GM19239 (cell line): ENCODE measurements around the gene THOC2.
"Not testable (repeated sequence)": the region's sequence is repeated elsewhere in the genome, so short reads cannot be mapped to it uniquely, and the experiment has no call there.

Source experiments
- DNase-seq: peaks from one replicate; pipeline ENCODE4 v3.0.0; 2011; ENCODE audit warnings: low spot score; ENCODE audit not compliant: insufficient read length
- FAIRE-seq: peaks from 2 replicates; lab custom pipeline; 2011; peaks lifted over from hg19 to GRCh38; lab: Jason Lieb, UNC

The THOC2 gene

DNA sequence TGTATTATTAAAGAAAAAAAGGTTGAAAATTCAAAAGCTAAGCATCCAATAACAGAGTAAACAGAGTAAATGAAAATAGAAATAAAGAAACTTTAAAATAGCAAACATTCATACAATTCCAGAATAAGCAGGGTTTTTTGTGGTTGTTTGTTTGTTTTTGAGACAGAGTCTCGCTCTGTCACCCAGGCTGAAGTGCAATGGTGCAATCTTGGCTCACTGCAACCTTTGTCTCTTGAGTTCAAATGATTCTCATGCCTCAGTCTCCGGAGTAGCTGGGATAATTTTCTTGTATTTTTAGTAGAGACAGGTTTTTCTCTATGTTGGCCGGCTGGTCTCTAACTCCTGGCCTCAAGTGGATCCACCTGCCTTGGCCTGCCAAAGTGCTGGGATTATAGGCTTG lies 6.6 kb upstream of the THOC2 start:
- DNase-seq (no peak), FAIRE-seq (no peak)

GRCh38 chrX:123738378-123738940 lies 5.6 kb upstream of the THOC2 start:
- DNase-seq (no peak), FAIRE-seq (no peak)

DNA sequence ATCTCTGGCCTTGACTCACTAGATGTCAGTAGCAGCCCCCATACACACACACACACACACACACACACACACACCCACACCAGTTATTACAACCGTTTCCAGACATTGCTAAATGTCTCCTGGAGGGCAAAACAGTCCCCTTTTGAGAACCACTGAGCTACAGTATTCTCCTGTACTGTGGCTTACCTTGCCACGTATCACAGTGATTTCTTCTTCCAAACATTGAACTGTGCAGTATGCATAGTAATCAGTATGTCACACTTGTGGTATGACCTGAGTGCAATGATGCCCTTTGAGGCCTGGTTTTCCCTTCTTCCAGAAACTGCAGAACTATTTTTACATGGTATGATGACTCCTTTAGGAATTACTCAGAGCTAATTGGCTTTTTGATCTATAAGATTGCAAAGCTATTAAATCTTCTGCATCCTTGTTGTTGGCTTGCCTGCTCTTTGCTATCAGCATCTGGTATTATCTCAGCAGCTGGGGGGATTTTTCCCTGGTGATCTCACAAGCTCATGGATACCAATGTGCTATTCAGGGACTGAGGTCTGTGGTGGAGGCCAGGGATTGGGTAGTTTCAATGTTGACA lies 3.6 kb upstream of the THOC2 start:
- DNase-seq (no peak), FAIRE-seq (no peak)

DNA sequence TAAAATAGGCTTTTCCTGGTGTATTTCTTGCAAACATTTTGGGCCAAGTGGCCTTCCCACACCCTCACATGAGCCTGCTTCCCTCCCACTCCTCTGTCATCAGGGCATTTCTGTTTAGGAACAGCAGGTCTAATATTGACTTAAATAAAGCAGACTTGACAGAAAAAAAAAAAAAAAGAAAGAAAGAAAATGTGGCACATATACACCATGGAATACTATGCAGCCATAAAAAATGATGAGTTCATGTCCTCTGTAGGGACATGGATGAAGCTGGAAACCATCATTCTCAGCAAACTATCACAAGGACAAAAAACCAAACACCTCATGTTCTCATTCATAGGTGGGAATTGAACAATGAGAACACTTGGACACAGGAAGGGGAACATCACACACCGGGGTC lies 2.3 kb upstream of the THOC2 start:
- DNase-seq, FAIRE-seq: not testable (repeated sequence)

- DNase-seq, FAIRE-seq: not testable (repeated sequence)
Observed at GRCh38 chrX:123734079-123734478, 1.2 kb upstream of the THOC2 start.

- FAIRE-seq (peak; percentile 86), DNase-seq (no peak)
Observed at GRCh38 chrX:123731987-123732669, 724 bp downstream of the THOC2 start.

- DNase-seq (no peak), FAIRE-seq (peak; percentile 66)
Observed at GRCh38 chrX:123731258-123731986, 1.4 kb downstream of the THOC2 start.

DNA sequence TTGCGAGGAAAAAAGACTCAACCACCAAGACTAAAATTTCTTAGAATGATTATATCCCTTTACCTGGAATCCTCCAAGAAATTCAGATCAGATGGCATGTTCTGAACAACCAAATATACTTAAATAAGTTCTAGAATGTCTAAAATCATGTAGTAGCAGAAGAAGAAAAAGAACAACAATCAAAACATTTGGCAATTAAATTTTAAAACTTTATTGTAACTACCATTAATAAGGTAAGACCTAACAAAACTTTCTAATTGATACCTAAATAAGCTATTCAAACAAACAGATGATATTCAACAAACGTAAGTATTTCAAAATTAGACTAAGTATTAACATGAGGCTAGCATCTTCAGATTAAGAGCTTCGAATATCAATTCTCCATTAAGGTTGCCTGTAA lies 4.3 kb downstream of the THOC2 start:
- DNase-seq = no peak
- no peak for FAIRE-seq

DNA sequence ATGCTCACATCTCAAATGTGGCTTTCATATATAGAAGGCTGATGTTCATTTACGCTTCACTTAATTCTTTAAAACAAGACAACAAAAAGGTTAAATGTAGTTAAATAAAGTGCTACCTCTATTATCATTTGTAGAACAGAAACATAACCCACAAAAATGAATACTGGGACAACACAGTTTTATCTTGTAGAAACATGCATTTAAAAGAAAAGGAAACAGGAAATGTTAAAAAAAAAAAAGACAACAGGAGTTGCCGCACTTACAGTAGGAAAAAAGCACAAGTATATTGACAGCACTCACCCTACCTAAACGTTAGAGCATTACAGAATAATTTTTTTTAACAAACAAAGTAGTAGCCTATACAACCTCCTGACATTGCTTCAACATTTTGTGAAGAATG lies 4.8 kb downstream of the THOC2 start:
- FAIRE-seq (no peak), DNase-seq (no peak)

DNA sequence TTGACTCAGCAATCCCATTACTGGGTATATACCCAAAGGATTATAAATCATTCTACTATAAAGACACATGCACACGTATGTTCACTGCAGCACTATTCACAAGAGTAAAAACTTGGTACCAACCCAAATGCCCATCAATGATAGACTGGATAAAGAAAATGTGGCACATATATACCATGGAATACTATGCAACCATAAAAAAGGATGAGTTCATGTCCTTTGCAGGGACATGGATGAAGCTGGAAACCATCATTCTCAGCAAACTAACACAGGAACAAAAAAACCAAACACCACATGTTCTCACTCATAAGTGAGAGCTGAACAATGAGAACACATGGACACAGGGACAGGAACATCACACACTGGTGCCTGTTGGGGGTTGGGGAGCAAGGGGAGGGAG lies 10.7 kb downstream of the THOC2 start:
- not testable (repeated sequence) for DNase-seq, FAIRE-seq

GRCh38 chrX:123720486-123720885 lies 12.4 kb downstream of the THOC2 start:
- FAIRE-seq (no peak), DNase-seq (no peak)

GRCh38 chrX:123713841-123714240 lies 19.0 kb downstream of the THOC2 start:
- DNase-seq (no peak), FAIRE-seq (no peak)

- DNase-seq (no peak), FAIRE-seq (no peak)
Observed at GRCh38 chrX:123713434-123713833, 19.4 kb downstream of the THOC2 start.

- FAIRE-seq, DNase-seq: not testable (repeated sequence)
Observed at GRCh38 chrX:123711201-123711600, 21.7 kb downstream of the THOC2 start.

GRCh38 chrX:123704781-123705180 lies 28.1 kb downstream of the THOC2 start:
- DNase-seq (no peak), FAIRE-seq (no peak)

DNA sequence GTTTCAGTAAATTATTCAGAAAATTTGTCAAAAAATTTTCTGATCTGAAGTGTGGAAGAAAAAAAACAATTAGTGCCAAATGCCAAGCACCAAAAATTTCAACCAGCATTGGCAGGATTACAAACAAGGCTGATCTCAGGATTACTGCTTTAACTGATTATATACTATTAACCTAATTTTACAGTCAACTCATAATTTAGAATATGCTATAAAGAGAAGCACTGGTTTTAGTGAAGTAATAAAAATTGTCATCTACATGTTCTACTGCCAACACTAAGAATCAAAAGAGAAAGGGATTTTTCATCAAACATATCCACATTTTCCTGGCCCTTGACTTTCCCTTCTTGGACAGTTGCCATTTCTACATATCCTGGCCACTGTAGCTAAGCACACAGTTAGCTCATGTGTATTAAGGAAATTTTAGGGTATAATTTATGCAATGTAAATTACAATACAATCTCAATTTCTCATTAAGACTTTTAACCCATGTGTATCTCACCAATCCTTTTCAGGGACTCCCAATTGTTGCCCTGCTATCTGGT lies 33.8 kb downstream of the THOC2 start:
- FAIRE-seq (no peak), DNase-seq (no peak)

- DNase-seq = no peak
- peak; percentile 8 for FAIRE-seq
Observed at GRCh38 chrX:123696334-123696733, 36.5 kb downstream of the THOC2 start.

DNA sequence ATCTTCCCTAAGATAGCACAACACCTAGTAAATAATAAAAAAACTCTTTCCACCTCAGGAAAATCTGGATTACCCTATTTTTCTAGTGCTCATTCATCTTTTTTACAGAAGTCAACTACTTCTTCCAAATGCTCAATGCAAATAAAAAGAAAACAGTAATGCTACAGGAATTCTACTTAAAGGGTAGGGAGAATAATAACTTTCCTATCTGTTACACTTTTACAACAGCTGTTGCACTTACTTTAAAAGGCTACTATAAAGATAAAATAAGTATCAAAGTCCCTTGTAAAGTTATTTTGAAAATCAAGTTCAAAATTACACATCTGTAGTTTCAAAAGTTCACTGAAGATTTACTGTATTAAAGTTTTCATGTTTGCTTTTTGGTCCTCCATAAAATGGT lies 37.6 kb downstream of the THOC2 start:
- FAIRE-seq (no peak), DNase-seq (no peak)

DNA sequence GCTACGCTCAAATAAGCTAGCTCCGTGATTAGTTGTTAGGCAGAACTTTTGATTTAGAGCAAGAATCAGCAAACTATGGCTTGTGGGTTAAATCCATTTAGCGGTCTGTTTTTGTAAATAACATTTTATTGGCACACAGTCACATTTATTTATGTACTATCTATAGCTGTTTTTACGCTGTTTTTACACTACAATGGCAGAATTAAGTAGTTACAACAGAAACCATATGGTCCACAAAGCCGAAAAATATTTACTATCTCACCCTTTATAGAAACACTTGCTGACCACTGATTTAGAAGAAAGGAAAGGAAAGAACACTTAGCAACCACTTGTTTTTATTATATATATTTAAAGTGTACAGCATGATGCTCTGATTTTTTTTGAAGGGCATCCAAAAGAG lies 41.1 kb downstream of the THOC2 start:
- FAIRE-seq = peak; percentile 68
- no peak for DNase-seq

DNA sequence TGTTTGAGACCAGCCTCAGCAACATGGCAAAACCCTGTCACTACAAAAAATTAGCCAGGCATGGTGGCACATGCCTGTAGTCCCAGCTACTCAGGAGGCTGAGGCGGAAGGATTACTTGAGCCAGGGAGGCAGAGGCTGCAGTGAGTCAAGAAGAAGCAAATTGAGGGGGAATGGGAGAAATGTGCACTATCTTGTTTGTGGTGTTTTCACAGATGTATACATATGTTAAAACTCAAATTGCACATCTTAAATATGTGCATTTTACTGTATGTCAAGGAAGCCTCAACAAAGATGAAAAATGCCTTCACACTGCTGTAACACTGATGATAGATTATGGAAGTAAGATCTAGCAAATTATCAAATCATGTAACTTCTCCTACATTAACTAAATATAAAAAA lies 44.3 kb downstream of the THOC2 start:
- no peak for FAIRE-seq
- DNase-seq = no peak

DNA sequence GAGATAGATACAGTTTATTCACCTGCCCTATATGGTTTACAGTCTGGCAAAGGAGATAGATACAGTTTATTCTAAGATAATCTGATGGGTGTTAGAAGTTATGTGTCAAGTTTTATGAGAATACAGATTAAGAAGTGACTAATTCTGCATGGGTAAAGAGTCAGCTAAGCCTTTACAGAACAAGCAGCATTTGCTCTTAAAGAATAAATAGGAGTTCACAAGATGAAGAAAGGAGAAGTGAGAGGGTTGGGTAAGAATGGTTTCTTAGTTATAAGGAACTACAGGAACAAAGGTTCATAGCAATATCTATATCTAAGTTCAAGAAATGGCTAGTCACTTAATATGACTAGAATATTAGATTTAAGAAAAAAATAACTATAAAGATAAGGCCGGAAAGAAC lies 47.6 kb downstream of the THOC2 start:
- FAIRE-seq (no peak), DNase-seq (no peak)
